Esophagus muscularis mucosa (tissue), 3 donors: ENCODE measurements around the gene PLA2G4D.

Experiments
- POLR2A ChIP-seq: fragments of 450-650 bp; IDR thresholded peaks from one replicate; pipeline ENCODE4 v1.6.1; 2017; ENCODE audit warnings: antibody characterized with exemption, moderate library complexity, mild to moderate bottlenecking, low read depth
- POLR2AphosphoS5 ChIP-seq, 2 donors: sonication (generic); formaldehyde crosslinking; IDR thresholded peaks; one replicate each; pipeline ENCODE4 v1.6.1; 2017; ENCODE audit warnings: antibody characterized with exemption in 2 of 2
- TF ChIP-seq, protein P1 (sequence below), 3 experiments: fragments of 200-600 bp in 2 of 3; fragments of 450-650 bp in 1 of 3; sonication (generic) in 2 of 3; IDR thresholded peaks; one replicate each; pipeline ENCODE4 v1.5.1; 2017 to 2019; ENCODE audit warnings: antibody characterized with exemption in 3 of 3, mild to moderate bottlenecking in 2 of 3, moderate library complexity in 1 of 3

DNA sequence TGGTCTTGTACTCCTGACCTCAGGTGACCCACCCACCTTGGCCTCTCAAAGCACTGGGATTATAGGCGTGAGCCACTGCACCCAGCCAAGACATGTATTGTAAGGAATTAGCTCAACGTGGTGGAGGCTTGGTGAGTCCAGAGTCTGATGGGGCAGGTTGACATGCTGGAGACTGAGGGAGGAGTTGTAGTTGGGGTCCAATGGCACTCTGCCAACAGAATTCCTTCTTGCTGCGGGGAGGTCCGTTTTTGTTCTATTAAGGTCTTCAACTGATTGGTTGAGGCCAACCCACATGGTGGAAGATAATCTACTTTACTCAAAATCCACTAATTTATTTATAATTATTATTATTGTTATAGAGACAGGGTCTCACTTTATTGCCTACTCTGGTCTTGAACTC lies 30.1 kb downstream of the PLA2G4D start:
- TF ChIP-seq, protein P1, sequence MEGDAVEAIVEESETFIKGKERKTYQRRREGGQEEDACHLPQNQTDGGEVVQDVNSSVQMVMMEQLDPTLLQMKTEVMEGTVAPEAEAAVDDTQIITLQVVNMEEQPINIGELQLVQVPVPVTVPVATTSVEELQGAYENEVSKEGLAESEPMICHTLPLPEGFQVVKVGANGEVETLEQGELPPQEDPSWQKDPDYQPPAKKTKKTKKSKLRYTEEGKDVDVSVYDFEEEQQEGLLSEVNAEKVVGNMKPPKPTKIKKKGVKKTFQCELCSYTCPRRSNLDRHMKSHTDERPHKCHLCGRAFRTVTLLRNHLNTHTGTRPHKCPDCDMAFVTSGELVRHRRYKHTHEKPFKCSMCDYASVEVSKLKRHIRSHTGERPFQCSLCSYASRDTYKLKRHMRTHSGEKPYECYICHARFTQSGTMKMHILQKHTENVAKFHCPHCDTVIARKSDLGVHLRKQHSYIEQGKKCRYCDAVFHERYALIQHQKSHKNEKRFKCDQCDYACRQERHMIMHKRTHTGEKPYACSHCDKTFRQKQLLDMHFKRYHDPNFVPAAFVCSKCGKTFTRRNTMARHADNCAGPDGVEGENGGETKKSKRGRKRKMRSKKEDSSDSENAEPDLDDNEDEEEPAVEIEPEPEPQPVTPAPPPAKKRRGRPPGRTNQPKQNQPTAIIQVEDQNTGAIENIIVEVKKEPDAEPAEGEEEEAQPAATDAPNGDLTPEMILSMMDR (IDR thresholded peaks at IDR 0.05): no peak
- no peak for TF ChIP-seq POLR2AphosphoS5 (IDR thresholded peaks at IDR 0.05)
- TF ChIP-seq POLR2A: no peak
